H1 (cell line): ENCODE data around the gene FKBP5. TPM values are rescaled to one million over a fixed set of nuclear protein-coding genes. Genes with fewer than 3 reads are reported as not detected.
A peak's percentile ranks its signal among the peaks of the same experiment; 100 is the strongest.

ENCODE experiments used
- CTCF ChIA-PET: fragments of 300-600 bp; sonication (Branson Sonifier 250); formaldehyde crosslinking; loops from one replicate; lab custom pipeline; 2021; ENCODE audit not compliant: partially characterized antibody; lab: Charles Lee
- POLR2A ChIA-PET: fragments of 300-600 bp; sonication (Branson Sonifier 250); formaldehyde crosslinking; loops from one replicate; lab custom pipeline; 2021; ENCODE audit warnings: inconsistent platforms; ENCODE audit not compliant: partially characterized antibody; lab: Charles Lee
- DNase-seq, 2 experiments: peaks; one replicate each; pipeline versions ENCODE4 v3.0.0 to v3.0.0-alpha.2; 2010 to 2022; ENCODE audit warnings: low spot score in 2 of 2, low read depth in 1 of 2, mixed read lengths in 1 of 2
- FAIRE-seq: peaks from 2 replicates; lab custom pipeline; 2011; peaks lifted over from hg19 to GRCh38; lab: Jason Lieb, UNC
- H2AFZ ChIP-seq: 2 replicates; pipeline ENCODE4 v1.8.1; 2012; ENCODE audit warnings: low read length, inconsistent platforms
- H2AK5ac ChIP-seq: 2 replicates; pipeline ENCODE4 v1.6.1; 2013; ENCODE audit warnings: low read depth, low read length
- H2BK120ac ChIP-seq: replicated peaks from 2 replicates; pipeline ENCODE3; 2013; ENCODE audit warnings: low read depth, low read length, inconsistent platforms
- H2BK12ac ChIP-seq: 2 replicates; pipeline ENCODE4 v1.6.1; 2013; ENCODE audit warnings: low read depth, low read length
- H2BK15ac ChIP-seq: 2 replicates; pipeline ENCODE4 v1.6.1; 2013; ENCODE audit warnings: low read length
- H2BK20ac ChIP-seq: 2 replicates; pipeline ENCODE4 v1.6.1; 2013; ENCODE audit warnings: low read length
- H2BK5ac ChIP-seq: 2 replicates; pipeline ENCODE4 v1.6.1; 2013; ENCODE audit warnings: low read depth, low read length
- H3K14ac ChIP-seq: 2 replicates; pipeline ENCODE4 v1.6.1; 2013; ENCODE audit warnings: inconsistent platforms; ENCODE audit not compliant: insufficient read length
- H3K18ac ChIP-seq: 2 replicates; pipeline ENCODE4 v1.6.1; 2013; ENCODE audit warnings: low read length; ENCODE audit errors: extremely low read depth
- H3K23ac ChIP-seq: 2 replicates; pipeline ENCODE4 v1.6.1; 2013; ENCODE audit warnings: inconsistent platforms; ENCODE audit not compliant: insufficient read length
- H3K23me2 ChIP-seq: 2 replicates; pipeline ENCODE4 v1.6.1; 2013; ENCODE audit warnings: low read depth, low read length
- H3K27ac ChIP-seq: 2 replicates; pipeline ENCODE4 v1.6.1; 2011; ENCODE audit warnings: low read depth, low read length, inconsistent platforms
- H3K27me3 ChIP-seq, 4 experiments: replicated peaks in 1 of 4; 1 replicate in 1 of 4; 2 replicates in 3 of 4; pipeline versions ENCODE4 v1.6.1 to v1.8.1; 2011 to 2013; ENCODE audit warnings: low read length in 3 of 4, mild to moderate bottlenecking in 3 of 4, inconsistent platforms in 2 of 4, mixed read lengths in 2 of 4, moderate library complexity in 1 of 4; ENCODE audit not compliant: control insufficient read depth in 3 of 4, insufficient read depth in 3 of 4; ENCODE audit errors: extremely low read depth in 1 of 4
- H3K36me3 ChIP-seq, 4 experiments: 2 replicates each; pipeline versions ENCODE4 v1.6.1 to v1.8.1; 2011 to 2013; ENCODE audit warnings: mild to moderate bottlenecking in 4 of 4, low read length in 3 of 4, moderate library complexity in 2 of 4, control low read depth in 1 of 4, inconsistent platforms in 1 of 4; ENCODE audit not compliant: insufficient read depth in 4 of 4, control insufficient read depth in 2 of 4
- H3K4ac ChIP-seq: replicated peaks from 2 replicates; pipeline ENCODE3; 2013; ENCODE audit warnings: low read length, low read depth, mixed read lengths, inconsistent platforms; ENCODE audit not compliant: insufficient read length
- H3K4me1 ChIP-seq, 4 experiments: replicated peaks in 1 of 4; 1 replicate in 1 of 4; 2 replicates in 3 of 4; pipeline versions ENCODE4 v1.6.1 to v1.8.1; 2011 to 2013; ENCODE audit warnings: low read length in 3 of 4, inconsistent platforms in 2 of 4, mixed read lengths in 1 of 4; ENCODE audit not compliant: insufficient read depth in 4 of 4, control insufficient read depth in 3 of 4
- H3K4me2 ChIP-seq, 2 experiments: 2 replicates each; pipeline versions ENCODE4 v1.6.1 to v1.8.1; 2011 to 2013; ENCODE audit warnings: low read depth in 2 of 2, low read length in 2 of 2, control low read depth in 1 of 2, inconsistent platforms in 1 of 2, mild to moderate bottlenecking in 1 of 2; ENCODE audit not compliant: insufficient read depth in 1 of 2
- H3K4me3 ChIP-seq, 4 experiments: fragments of 200-600, 300-600 bp in 1 of 4; sonication (generic), shearing (Covaris generic), sonication (Bioruptor Twin) in 1 of 4; 2 replicates each; pipeline versions ENCODE4 v1.5.1 to v1.8.1; 2011 to 2016; ENCODE audit warnings: low read length in 4 of 4, low read depth in 3 of 4, control low read depth in 2 of 4, inconsistent platforms in 2 of 4, mild to moderate bottlenecking in 2 of 4, mixed read lengths in 1 of 4, moderate library complexity in 1 of 4; ENCODE audit not compliant: insufficient read depth in 2 of 4; ENCODE audit errors: extremely low read depth in 1 of 4
- H3K56ac ChIP-seq: replicated peaks from 2 replicates; pipeline ENCODE3; 2013; ENCODE audit warnings: low read depth, mild to moderate bottlenecking, mixed read lengths, low read length, inconsistent platforms; ENCODE audit not compliant: insufficient read length
- H3K79me1 ChIP-seq: 2 replicates; pipeline ENCODE4 v1.6.1; 2013; ENCODE audit warnings: low read depth, low read length, control low read depth
- H3K79me2 ChIP-seq, 2 experiments: 2 replicates each; pipeline versions ENCODE4 v1.6.1 to v1.8.1; 2012 to 2013; ENCODE audit warnings: low read length in 2 of 2, mild to moderate bottlenecking in 2 of 2, inconsistent platforms in 1 of 2; ENCODE audit not compliant: insufficient read depth in 2 of 2, control insufficient read depth in 1 of 2
- H3K9ac ChIP-seq, 4 experiments: replicated peaks in 1 of 4; 1 replicate in 1 of 4; 2 replicates in 3 of 4; pipeline versions ENCODE4 v1.6.1 to v1.8.1; 2011 to 2013; ENCODE audit warnings: low read depth in 3 of 4, low read length in 3 of 4, control low read depth in 2 of 4, mild to moderate bottlenecking in 2 of 4, moderate library complexity in 2 of 4, inconsistent platforms in 1 of 4; ENCODE audit errors: extremely low read depth in 1 of 4
- H3K9me3 ChIP-seq, 2 experiments: 2 replicates each; pipeline versions ENCODE4 v1.6.1 to v1.8.1; 2012 to 2013; ENCODE audit warnings: mild to moderate bottlenecking in 2 of 2, moderate library complexity in 2 of 2, control low read depth in 1 of 2, inconsistent platforms in 1 of 2, low read depth in 1 of 2, low read length in 1 of 2, mixed read lengths in 1 of 2; ENCODE audit not compliant: insufficient read depth in 2 of 2
- H4K20me1 ChIP-seq, 2 experiments: replicated peaks in 1 of 2; 2 replicates each; pipeline versions ENCODE3 to v1.8.1; 2011 to 2013; ENCODE audit warnings: inconsistent platforms in 2 of 2, low read length in 2 of 2, mild to moderate bottlenecking in 1 of 2; ENCODE audit not compliant: insufficient read depth in 2 of 2, control insufficient read depth in 1 of 2
- H4K5ac ChIP-seq: 2 replicates; pipeline ENCODE4 v1.6.1; 2013; ENCODE audit warnings: low read length, low read depth, mixed read lengths, inconsistent platforms; ENCODE audit not compliant: insufficient read length
- H4K8ac ChIP-seq: 2 replicates; pipeline ENCODE4 v1.8.0; 2013; ENCODE audit warnings: mild to moderate bottlenecking, moderate library complexity, low read length, inconsistent platforms; ENCODE audit not compliant: insufficient read depth; ENCODE audit errors: extremely low read depth
- H4K91ac ChIP-seq: replicated peaks from 2 replicates; pipeline ENCODE3; 2013; ENCODE audit warnings: low read length, mixed read lengths, inconsistent platforms; ENCODE audit not compliant: insufficient read length
- ASH2L ChIP-seq: fragments of 200-600, 300-600 bp; sonication (generic); IDR thresholded peaks from one replicate; pipeline ENCODE4 v1.7.1; 2017; ENCODE audit warnings: low read length
- EP300 ChIP-seq, 2 experiments: IDR thresholded peaks; 1 replicate in 1 of 2; 2 replicates in 1 of 2; pipeline ENCODE4 v1.6.1; 2011 to 2012; ENCODE audit warnings: low read depth in 2 of 2, low read length in 2 of 2, mild to moderate bottlenecking in 2 of 2, borderline replicate concordance in 1 of 2, inconsistent platforms in 1 of 2, moderate library complexity in 1 of 2
- EZH2 ChIP-seq: fragments of 200-600 bp; sonication (generic); IDR thresholded peaks from 2 replicates; pipeline ENCODE4 v1.7.1; 2012; ENCODE audit warnings: low read depth, mild to moderate bottlenecking, moderate library complexity, low read length, inconsistent platforms; ENCODE audit not compliant: severe bottlenecking
- JUND ChIP-seq: IDR thresholded peaks from 2 replicates; pipeline ENCODE4 v1.6.1; 2011; ENCODE audit warnings: mild to moderate bottlenecking, improper control_type of control experiment, low read length
- KDM5A ChIP-seq: fragments of 200-600 bp; IDR thresholded peaks from 2 replicates; pipeline ENCODE4 v1.7.1; 2012; ENCODE audit warnings: mild to moderate bottlenecking, low read length, inconsistent platforms, mixed read lengths
- RAD21 ChIP-seq, 2 experiments: IDR thresholded peaks in 1 of 2; conservative IDR thresholded peaks in 1 of 2; 2 replicates each; pipeline ENCODE4 v1.6.1; 2011; ENCODE audit warnings: low read depth in 2 of 2, low read length in 2 of 2, improper control_type of control experiment in 1 of 2, inconsistent platforms in 1 of 2, mild to moderate bottlenecking in 1 of 2, moderate library complexity in 1 of 2
- RBBP5 ChIP-seq: IDR thresholded peaks from 2 replicates; pipeline ENCODE4 v1.7.1; 2012; ENCODE audit warnings: low read depth, mild to moderate bottlenecking, inconsistent platforms, low read length, moderate library complexity, borderline replicate concordance
- SIX5 ChIP-seq: IDR thresholded peaks from 2 replicates; pipeline ENCODE4 v1.6.1; 2011; ENCODE audit warnings: mild to moderate bottlenecking, low read depth, low read length
- TAF7 ChIP-seq: optimal IDR thresholded peaks from 2 replicates; pipeline ENCODE3; 2011; ENCODE audit warnings: low read depth, mild to moderate bottlenecking, inconsistent platforms, low read length, moderate library complexity, borderline replicate concordance
- WGBS, 2 experiments: shearing (Covaris generic) in 1 of 2; methylation state at CpG; one replicate each; pipeline versions ENCODE4 v1.1.6 to v1.1.7; 2013 to 2015; ENCODE audit warnings: low lambda C conversion rate in 2 of 2, mixed read lengths in 2 of 2, inconsistent platforms in 1 of 2, low coverage in 1 of 2, missing lambda C conversion rate in 1 of 2; ENCODE audit not compliant: insufficient replicate concordance in 2 of 2, insufficient coverage in 1 of 2, insufficient read length in 1 of 2; ENCODE audit errors: extremely low coverage in 1 of 2, missing lambda C conversion rate in 1 of 2; 5-methylcytosine and 5-hydroxymethylcytosine counted together
- polyA plus RNA-seq, 7 experiments: library from polyadenylated mRNA; depleted of rRNA in 3 of 7; stranded (reverse) in 5 of 7; unstranded in 2 of 7; fragments of >200 nt in 5 of 7; fragments of 200-250 nt in 2 of 7; gene quantifications; 1 replicate in 5 of 7; 2 replicates in 1 of 7; 4 replicates in 1 of 7; pipeline versions ENCODE4 v1.2.1 to v1.2.3, GENCODE V29; 2011 to 2013; ENCODE audit warnings: missing spikeins in 2 of 7, mixed read lengths in 2 of 7
- total RNA-seq: library from RNA; stranded (reverse); fragmentation: NEBNext Ultra II Directional; extraction: Animal tissue kit (Norgen Biotek cat#: 25700); gene quantifications from 2 replicates; pipeline ENCODE4 v1.2.1, GENCODE V29; 2021
- TF ChIP-seq, protein P1 (sequence below): IDR thresholded peaks from 2 replicates; pipeline ENCODE4 v1.6.1; 2012; ENCODE audit warnings: low read length, inconsistent platforms

The FKBP5 gene
- total and polyA plus RNA-seq, 2 of the 8 experiments (the other 6 are each of a cell fraction or from before 2014, with no cell fraction given) = 14.3 to 40.4 TPM

DNA sequence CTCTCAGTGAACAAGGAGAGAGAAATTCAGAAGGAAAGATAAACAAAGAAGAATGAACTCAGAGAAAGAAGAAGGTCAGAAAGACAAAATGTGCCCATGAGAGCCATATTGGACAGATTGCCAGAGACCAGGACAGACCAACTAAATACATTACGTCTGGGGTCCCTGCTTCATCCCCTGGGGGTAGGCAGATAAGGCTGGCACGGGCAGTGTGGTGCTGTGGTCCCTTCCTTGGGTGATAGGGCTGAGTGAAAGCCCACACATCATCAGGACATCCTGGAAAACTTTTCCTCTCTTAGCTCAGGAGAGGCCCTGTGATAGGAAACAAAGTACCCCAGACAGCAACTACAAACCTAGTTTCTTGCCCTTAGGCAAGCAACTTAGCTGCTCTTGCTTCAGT, 34.9 kb upstream of the FKBP5 start:
- no peaks in the 10 kb centered on the region for H3K36me3 ChIP-seq
- no peaks in the 10 kb centered on the region for H3K79me2 ChIP-seq
- no peak overlapping the region for H2AK5ac ChIP-seq
- no peak overlapping the region for H3K4me3 ChIP-seq
- no peak overlapping the region for H3K9ac ChIP-seq
- TF ChIP-seq KDM5A (no peak), JUND (no peak), EZH2 (no peak), EP300 (IDR thresholded peaks at IDR 0.05; ENCODE audit: borderline replicate concordance in 1 of 2, low read depth in 2 of 2, low read length in 2 of 2) (no peak), RBBP5 (no peak), ASH2L (no peak), TAF7 (no peak), RAD21 (IDR thresholded peaks at IDR 0.05 in 1 of 2, conservative IDR thresholded peaks at IDR 0.05 in 1 of 2; ENCODE audit: low read depth in 2 of 2, low read length in 2 of 2) (no peak), SIX5 (no peak)
- TF ChIP-seq, protein P1, sequence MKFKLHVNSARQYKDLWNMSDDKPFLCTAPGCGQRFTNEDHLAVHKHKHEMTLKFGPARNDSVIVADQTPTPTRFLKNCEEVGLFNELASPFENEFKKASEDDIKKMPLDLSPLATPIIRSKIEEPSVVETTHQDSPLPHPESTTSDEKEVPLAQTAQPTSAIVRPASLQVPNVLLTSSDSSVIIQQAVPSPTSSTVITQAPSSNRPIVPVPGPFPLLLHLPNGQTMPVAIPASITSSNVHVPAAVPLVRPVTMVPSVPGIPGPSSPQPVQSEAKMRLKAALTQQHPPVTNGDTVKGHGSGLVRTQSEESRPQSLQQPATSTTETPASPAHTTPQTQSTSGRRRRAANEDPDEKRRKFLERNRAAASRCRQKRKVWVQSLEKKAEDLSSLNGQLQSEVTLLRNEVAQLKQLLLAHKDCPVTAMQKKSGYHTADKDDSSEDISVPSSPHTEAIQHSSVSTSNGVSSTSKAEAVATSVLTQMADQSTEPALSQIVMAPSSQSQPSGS = no peak
- peaks cover 11 to 44% (median 36%) of the 10 kb centered on the region in 4 experiments for H3K4me1 ChIP-seq
- H2BK5ac ChIP-seq = no peak overlapping the region
- no peak overlapping the region for H3K14ac ChIP-seq
- H2AFZ ChIP-seq = no peak overlapping the region
- no peak overlapping the region for H3K4ac ChIP-seq
- no peak for DNase-seq
- peaks cover 15% of the 10 kb centered on the region for H3K23me2 ChIP-seq
- H4K5ac ChIP-seq = no peak overlapping the region
- 87% methylated on average over 2 of the region's 2 CpGs; no CpG with 5 or more reads in 1 of the 2 experiments for WGBS, 2 experiments
- no peak for FAIRE-seq
- H3K4me2 ChIP-seq = no peak overlapping the region
- no peak overlapping the region for H3K23ac ChIP-seq
- H3K56ac ChIP-seq = no peak overlapping the region
- peak overlapping the region; percentile 74; the same call in 1 of the 2 replicates for H2BK20ac ChIP-seq
- H3K27me3 ChIP-seq = peaks cover 0 to 7% (median 1%) of the 10 kb centered on the region in 4 experiments; a peak in 3 of 7 replicates
- H3K27ac ChIP-seq = no peak overlapping the region
- ChIA-PET POLR2A (interaction anchor here (1.0 to 2.9 kb wide), 3 partner anchors 9 to 41 kb away, joined by 3 to 9 read pairs (median 4); no protein-coding TSS in a partner anchor), CTCF (interaction anchor here (2.2 to 4.8 kb wide), 2 partner anchors 13 kb away, joined by 11 to 30 read pairs; partner anchors contain the start of gene ARMC12)
- no peak overlapping the region for H2BK12ac ChIP-seq
- no peak overlapping the region for H3K18ac ChIP-seq
- H3K79me1 ChIP-seq = no peaks in the 10 kb centered on the region
- H4K91ac ChIP-seq = no peak overlapping the region
- H2BK15ac ChIP-seq = no peak overlapping the region
- no peak overlapping the region for H4K8ac ChIP-seq
- no peaks in the 10 kb centered on the region for H3K9me3 ChIP-seq
- no peaks in the 10 kb centered on the region for H4K20me1 ChIP-seq
- H2BK120ac ChIP-seq = no peak overlapping the region
